HUES64 (cell line): Measurements from ENCODE around the gene CNNM1. TPM values are rescaled to one million over a fixed set of nuclear protein-coding genes. Genes with fewer than 3 reads are reported as not detected.

Source experiments
- H3K27ac ChIP-seq: 2 replicates; pipeline ENCODE4 v1.7.0; 2013; ENCODE audit warnings: low read depth, low read length, inconsistent platforms
- H3K27me3 ChIP-seq: 2 replicates; pipeline ENCODE4 v1.6.1; 2013; ENCODE audit warnings: mild to moderate bottlenecking, low read length; ENCODE audit not compliant: insufficient read depth
- H3K36me3 ChIP-seq: 2 replicates; pipeline ENCODE4 v1.6.1; 2013; ENCODE audit warnings: mild to moderate bottlenecking, low read length; ENCODE audit not compliant: insufficient read depth
- H3K4me1 ChIP-seq: 2 replicates; pipeline ENCODE4 v1.6.1; 2013; ENCODE audit warnings: mild to moderate bottlenecking, low read length, moderate library complexity; ENCODE audit not compliant: insufficient read depth
- H3K4me3 ChIP-seq: 2 replicates; pipeline ENCODE4 v1.5.1; 2013; ENCODE audit warnings: mild to moderate bottlenecking, low read length, moderate library complexity
- H3K9ac ChIP-seq: 2 replicates; pipeline ENCODE4 v1.6.1; 2013; ENCODE audit warnings: mild to moderate bottlenecking, low read depth, low read length
- H3K9me3 ChIP-seq: 2 replicates; pipeline ENCODE4 v1.6.1; 2013; ENCODE audit warnings: low read depth, low read length; ENCODE audit not compliant: insufficient read depth
- WGBS: fragments of 150-250, 120-280 bp; methylation state at CpG from one replicate; pipeline ENCODE4 v1.1.7; 2013; ENCODE audit warnings: missing lambda C conversion rate; 5-methylcytosine and 5-hydroxymethylcytosine counted together
- polyA plus RNA-seq, 2 experiments: library from polyadenylated mRNA; stranded (reverse); fragments of 50-300 nt; gene quantifications; one replicate each; pipeline ENCODE4 v1.2.3, GENCODE V29; 2013

CNNM1 gene
- polyA plus RNA-seq (2013, experiment 1 of 2), result 0.40 TPM
- polyA plus RNA-seq (2013, experiment 2 of 2), result 0.57 TPM

GRCh38 chr10:99329304-99329553 lies at the start of gene CNNM1:
Gene CNNM1, plus strand, starts transcription at chr10:99329356. Its CDS starts 32 bp downstream, at chr10:99329388.
- Histone ChIP-seq H3K9me3 (peaks cover 3% of the 10 kb centered on the region; the same call in 1 of the 2 replicates), H3K36me3 (no peaks in the 10 kb centered on the region), H3K27me3 (peaks cover 50% of the 10 kb centered on the region), H3K4me1 (no peaks in the 10 kb centered on the region), H3K4me3 (peak within 1 kb of the TSS; percentile 60), H3K9ac (peak within 1 kb of the TSS; percentile 44), H3K27ac (no peak within 1 kb of the TSS)
- under 1% methylated on average over 24 of the region's 24 CpGs for WGBS

- Histone ChIP-seq H3K4me3 (no peak overlapping the region), H3K9me3 (peaks cover 11% of the 10 kb centered on the region; the same call in 1 of the 2 replicates), H3K36me3 (no peaks in the 10 kb centered on the region), H3K4me1 (peaks cover 7% of the 10 kb centered on the region; the same call in 1 of the 2 replicates), H3K9ac (no peak overlapping the region), H3K27ac (no peak overlapping the region), H3K27me3 (no peaks in the 10 kb centered on the region)
- no CpG with 5 or more reads among the region's 1 CpG for WGBS
Observed at GRCh38 chr10:99279626-99280111, 49.5 kb upstream of the CNNM1 start.

DNA sequence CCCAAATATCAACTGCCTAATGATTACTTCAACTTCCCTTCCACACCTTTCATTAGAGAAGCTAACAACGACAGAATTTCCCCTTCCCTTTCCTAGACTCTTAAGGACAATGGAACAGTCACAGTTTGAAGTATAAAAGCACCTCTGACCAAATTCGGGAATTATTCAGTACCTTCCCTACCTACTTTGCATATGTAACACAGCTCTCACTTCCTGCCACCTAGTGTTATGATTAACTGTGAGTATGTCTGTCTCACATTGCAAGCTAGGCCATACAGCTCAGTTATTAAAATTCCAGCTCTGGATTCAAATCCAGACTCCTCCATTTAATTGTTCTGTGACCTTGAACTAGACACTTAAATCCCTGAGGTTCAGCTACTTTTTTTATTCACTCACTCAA lies 48.7 kb upstream of the CNNM1 start:
- Histone ChIP-seq H3K27me3 (no peaks in the 10 kb centered on the region), H3K9me3 (peaks cover 11% of the 10 kb centered on the region; the same call in 1 of the 2 replicates), H3K36me3 (no peaks in the 10 kb centered on the region), H3K9ac (no peak overlapping the region), H3K4me1 (peaks cover 7% of the 10 kb centered on the region; the same call in 1 of the 2 replicates), H3K4me3 (no peak overlapping the region), H3K27ac (no peak overlapping the region)
- 50% methylated on average over 2 of the region's 2 CpGs for WGBS

- Histone ChIP-seq H3K4me1 (no peaks in the 10 kb centered on the region), H3K27me3 (no peaks in the 10 kb centered on the region), H3K9me3 (peaks cover 11% of the 10 kb centered on the region; the same call in 1 of the 2 replicates), H3K36me3 (no peaks in the 10 kb centered on the region), H3K9ac (no peak overlapping the region), H3K4me3 (no peak overlapping the region), H3K27ac (no peak overlapping the region)
- 59% methylated on average over 3 of the region's 3 CpGs for WGBS
Observed at GRCh38 chr10:99285881-99286280, 43.3 kb upstream of the CNNM1 start.

- Histone ChIP-seq H3K4me3 (no peak overlapping the region), H3K9ac (no peak overlapping the region), H3K36me3 (no peaks in the 10 kb centered on the region), H3K9me3 (no peaks in the 10 kb centered on the region), H3K4me1 (no peaks in the 10 kb centered on the region), H3K27ac (no peak overlapping the region), H3K27me3 (no peaks in the 10 kb centered on the region)
- 100% methylated on average over 1 of the region's 1 CpG for WGBS
Observed at GRCh38 chr10:99290306-99290705, 38.9 kb upstream of the CNNM1 start.

- H3K9ac ChIP-seq, result no peak overlapping the region
- H3K4me1 ChIP-seq, result no peaks in the 10 kb centered on the region
- H3K9me3 ChIP-seq, result no peaks in the 10 kb centered on the region
- H3K4me3 ChIP-seq, result no peak overlapping the region
- no peak overlapping the region for H3K27ac ChIP-seq
- no peaks in the 10 kb centered on the region for H3K27me3 ChIP-seq
- H3K36me3 ChIP-seq, result no peaks in the 10 kb centered on the region
- 88% methylated on average over 1 of the region's 1 CpG for WGBS
Observed at GRCh38 chr10:99292159-99292558, 37.0 kb upstream of the CNNM1 start.

- Histone ChIP-seq H3K9me3 (no peaks in the 10 kb centered on the region), H3K27me3 (no peaks in the 10 kb centered on the region), H3K9ac (no peak overlapping the region), H3K36me3 (no peaks in the 10 kb centered on the region), H3K4me1 (no peaks in the 10 kb centered on the region), H3K4me3 (no peak overlapping the region), H3K27ac (no peak overlapping the region)
- 77% methylated on average over 5 of the region's 5 CpGs for WGBS
Observed at GRCh38 chr10:99296605-99297004, 32.6 kb upstream of the CNNM1 start.

- no peaks in the 10 kb centered on the region for H3K4me1 ChIP-seq
- no peaks in the 10 kb centered on the region for H3K9me3 ChIP-seq
- no peaks in the 10 kb centered on the region for H3K27me3 ChIP-seq
- no peak overlapping the region for H3K4me3 ChIP-seq
- H3K9ac ChIP-seq, result no peak overlapping the region
- 90% methylated on average over 7 of the region's 7 CpGs for WGBS
- H3K27ac ChIP-seq, result no peak overlapping the region
- H3K36me3 ChIP-seq, result no peaks in the 10 kb centered on the region
Observed at GRCh38 chr10:99297033-99297432, 32.1 kb upstream of the CNNM1 start.

GRCh38 chr10:99303899-99304861 lies 25.0 kb upstream of the CNNM1 start:
- WGBS, result 53% methylated on average over 5 of the region's 5 CpGs

GRCh38 chr10:99304862-99305229 lies 24.3 kb upstream of the CNNM1 start:
- no peak overlapping the region for H3K9ac ChIP-seq
- H3K36me3 ChIP-seq, result no peaks in the 10 kb centered on the region
- no peaks in the 10 kb centered on the region for H3K4me1 ChIP-seq
- H3K9me3 ChIP-seq, result peaks cover 14% of the 10 kb centered on the region; the same call in 1 of the 2 replicates
- no peak overlapping the region for H3K4me3 ChIP-seq
- H3K27ac ChIP-seq, result no peak overlapping the region
- H3K27me3 ChIP-seq, result no peaks in the 10 kb centered on the region

More at GRCh38 chr10:99303899-99304861, 25.0 kb upstream of the CNNM1 start:
- Histone ChIP-seq H3K9me3 (peaks cover 10% of the 10 kb centered on the region; the same call in 1 of the 2 replicates), H3K36me3 (no peaks in the 10 kb centered on the region), H3K4me1 (no peaks in the 10 kb centered on the region), H3K9ac (no peak overlapping the region), H3K27me3 (no peaks in the 10 kb centered on the region), H3K4me3 (no peak overlapping the region), H3K27ac (no peak overlapping the region)

- H3K4me3 ChIP-seq, result no peak overlapping the region
- no peak overlapping the region for H3K27ac ChIP-seq
- H3K36me3 ChIP-seq, result no peaks in the 10 kb centered on the region
- no peaks in the 10 kb centered on the region for H3K27me3 ChIP-seq
- peaks cover 14% of the 10 kb centered on the region; the same call in 1 of the 2 replicates for H3K9me3 ChIP-seq
- H3K4me1 ChIP-seq, result no peaks in the 10 kb centered on the region
- WGBS, result 94% methylated on average over 2 of the region's 2 CpGs
- H3K9ac ChIP-seq, result no peak overlapping the region
Observed at GRCh38 chr10:99312501-99312900, 16.7 kb upstream of the CNNM1 start.
